A549 (cell line): ENCODE data around the gene LIMCH1. TPM values are rescaled to one million over a fixed set of nuclear protein-coding genes. Genes with fewer than 3 reads are reported as not detected.
A peak's percentile ranks its signal among the peaks of the same experiment; 100 is the strongest.

Experiments used
- ATAC-seq, 2 experiments: fragments of 200-7000 bp in 1 of 2; fragments of >200 bp in 1 of 2; cut with Nextera tagmentation in 1 of 2; cut with Tn5 transposase in 1 of 2; 3 replicates each; pipeline versions ENCODE4 v1.8.0 to v1.9.1; 2018 to 2020; ENCODE audit warnings: mild to moderate bottlenecking in 1 of 2, moderate library complexity in 1 of 2
- CTCF ChIA-PET: fragments of 300-600 bp; sonication (Branson Sonifier 250); formaldehyde crosslinking; extraction: SDS; loops from one replicate; lab custom pipeline; 2021; ENCODE audit warnings: antibody characterized with exemption, inconsistent platforms; lab: Yijun Ruan, JAX
- POLR2A ChIA-PET: fragments of 350-600 bp; formaldehyde crosslinking; extraction: SDS; loops from one replicate; lab custom pipeline; 2021; ENCODE audit warnings: antibody characterized with exemption, inconsistent platforms; lab: Yijun Ruan, JAX
- DNase-seq, 2 experiments: peaks; one replicate each; pipeline versions ENCODE4 v3.0.0 to v3.0.0-alpha.2; 2011 to 2016; ENCODE audit warnings: low read depth in 1 of 2, low spot score in 1 of 2
- FAIRE-seq: peaks from 2 replicates; lab custom pipeline; 2011; peaks lifted over from hg19 to GRCh38; lab: Jason Lieb, UNC
- H3K27ac ChIP-seq, 2 experiments: fragments of >200 bp; sonication (Bioruptor Twin); formaldehyde crosslinking; 3 replicates each; pipeline ENCODE4 v1.5.1; 2016 to 2017
- H3K4me1 ChIP-seq: fragments of >200 bp; sonication (Bioruptor Twin); formaldehyde crosslinking; 3 replicates; pipeline ENCODE4 v1.6.1; 2016
- H3K4me2 ChIP-seq: fragments of >200 bp; sonication (Bioruptor Twin); formaldehyde crosslinking; 3 replicates; pipeline ENCODE4 v1.6.1; 2016
- H3K4me3 ChIP-seq: fragments of >200 bp; sonication (Bioruptor Twin); formaldehyde crosslinking; 3 replicates; pipeline ENCODE4 v1.5.1; 2016
- H3K9me3 ChIP-seq: fragments of >200 bp; sonication (Bioruptor Twin); formaldehyde crosslinking; 3 replicates; pipeline ENCODE4 v1.6.1; 2016
- CEBPB ChIP-seq, 2 experiments: fragments of >200 bp in 1 of 2; sonication (Bioruptor Twin) in 1 of 2; formaldehyde crosslinking in 1 of 2; IDR thresholded peaks; 2 replicates each; pipeline ENCODE4 v1.6.1; 2012 to 2016
- EP300 ChIP-seq, 2 experiments: fragments of >200 bp; sonication (Bioruptor Twin); formaldehyde crosslinking; IDR thresholded peaks; 2 replicates in 1 of 2; 3 replicates in 1 of 2; pipeline ENCODE4 v1.6.1; 2016 to 2017
- ESRRA ChIP-seq: fragments of 150-350 bp; IDR thresholded peaks from 2 replicates; pipeline ENCODE4 v1.6.1; 2014; ENCODE audit warnings: mild to moderate bottlenecking, low read length, borderline replicate concordance
- FOSB ChIP-seq: fragments of 250-450 bp; sonication (Bioruptor Pico); IDR thresholded peaks from 2 replicates; pipeline ENCODE4 v1.5.0; 2020; ENCODE audit warnings: mild to moderate bottlenecking, moderate library complexity
- FOSL2 ChIP-seq, 2 experiments: fragments of 450-650 bp in 1 of 2; fragments of >200 bp in 1 of 2; sonication (Bioruptor Twin) in 1 of 2; formaldehyde crosslinking; IDR thresholded peaks; 2 replicates each; pipeline versions ENCODE4 v1.5.0 to v1.6.1; 2016 to 2020; ENCODE audit warnings: mild to moderate bottlenecking in 1 of 2, moderate library complexity in 1 of 2
- FOXS1 ChIP-seq: fragments of 250-450 bp; sonication (Bioruptor Pico); IDR thresholded peaks from 2 replicates; pipeline ENCODE4 v1.5.0; 2020; ENCODE audit warnings: mild to moderate bottlenecking, moderate library complexity
- GATA3 ChIP-seq: IDR thresholded peaks from 2 replicates; pipeline ENCODE4 v1.6.1; 2012; ENCODE audit warnings: borderline replicate concordance
- HDAC2 ChIP-seq: fragments of 200-600 bp; sonication (generic); IDR thresholded peaks from 2 replicates; pipeline ENCODE4 v1.6.1; 2016
- HOXB13 ChIP-seq: fragments of 250-450 bp; sonication (Bioruptor Pico); IDR thresholded peaks from 2 replicates; pipeline ENCODE4 v1.5.0; 2020; ENCODE audit warnings: low read depth, mild to moderate bottlenecking, moderate library complexity
- JUNB ChIP-seq: fragments of >200 bp; sonication (Bioruptor Twin); formaldehyde crosslinking; IDR thresholded peaks from 2 replicates; pipeline ENCODE4 v1.6.1; 2016
- MAFK ChIP-seq: fragments of 450-650 bp; IDR thresholded peaks from 2 replicates; pipeline ENCODE4 v1.6.1; 2014; ENCODE audit not compliant: partially characterized antibody
- PBX3 ChIP-seq: IDR thresholded peaks from 2 replicates; pipeline ENCODE4 v1.6.1; 2012
- POLR2A ChIP-seq: IDR thresholded peaks from 2 replicates; pipeline ENCODE4 v1.6.1; 2012; ENCODE audit warnings: mild to moderate bottlenecking, low read length
- RCOR1 ChIP-seq: fragments of 150-350 bp; IDR thresholded peaks from 2 replicates; pipeline ENCODE4 v1.6.1; 2014; ENCODE audit warnings: antibody characterized with exemption, low read length, low read depth
- REST ChIP-seq: fragments of 200-600 bp; sonication (generic); IDR thresholded peaks from 2 replicates; pipeline ENCODE4 v1.6.1; 2016; ENCODE audit warnings: antibody characterized with exemption, mild to moderate bottlenecking, moderate library complexity
- RFX5 ChIP-seq: fragments of 450-650 bp; IDR thresholded peaks from 2 replicates; pipeline ENCODE4 v1.7.1; 2014; ENCODE audit warnings: antibody characterized with exemption, mild to moderate bottlenecking, moderate library complexity
- TFCP2L1 ChIP-seq: fragments of 250-450 bp; sonication (Bioruptor Pico); IDR thresholded peaks from 2 replicates; pipeline ENCODE4 v1.5.0; 2021; ENCODE audit warnings: mild to moderate bottlenecking
- USF2 ChIP-seq: fragments of 450-650 bp; IDR thresholded peaks from 2 replicates; pipeline ENCODE4 v1.6.1; 2014; ENCODE audit warnings: antibody characterized with exemption
- ZFP36 ChIP-seq: fragments of 450-650 bp; IDR thresholded peaks from 2 replicates; pipeline ENCODE4 v1.6.1; 2014; ENCODE audit warnings: borderline replicate concordance; ENCODE audit not compliant: partially characterized antibody
- WGBS: methylation state at CpG from one replicate; pipeline ENCODE4 v1.1.6; 2017; ENCODE audit errors: missing lambda C conversion rate; 5-methylcytosine and 5-hydroxymethylcytosine counted together
- polyA plus RNA-seq, 4 experiments: library from polyadenylated mRNA; depleted of rRNA in 3 of 4; stranded (reverse); fragments of >200 nt; fragmentation: RNase III in 1 of 4; extraction: RNeasy Plus Mini Kit Qiagen cat#74134 plus additional on column Dnase treatment in 1 of 4; gene quantifications; 2 replicates in 3 of 4; 3 replicates in 1 of 4; pipeline ENCODE4 v1.2.3, GENCODE V29; 2011 to 2017
- TF ChIP-seq, protein P1 (sequence below): fragments of 150-350 bp; IDR thresholded peaks from 2 replicates; pipeline ENCODE4 v1.6.1; 2014; ENCODE audit warnings: low read depth, mild to moderate bottlenecking, low read length
- TF ChIP-seq, protein P2 (sequence below): fragments of >200 bp; sonication (Bioruptor Twin); formaldehyde crosslinking; IDR thresholded peaks from 2 replicates; pipeline ENCODE4 v1.6.1; 2016

Gene LIMCH1
- polyA plus RNA-seq, 2 of the 4 experiments (the other 2 are of a cell fraction): 52.9 to 88.9 TPM

DNA sequence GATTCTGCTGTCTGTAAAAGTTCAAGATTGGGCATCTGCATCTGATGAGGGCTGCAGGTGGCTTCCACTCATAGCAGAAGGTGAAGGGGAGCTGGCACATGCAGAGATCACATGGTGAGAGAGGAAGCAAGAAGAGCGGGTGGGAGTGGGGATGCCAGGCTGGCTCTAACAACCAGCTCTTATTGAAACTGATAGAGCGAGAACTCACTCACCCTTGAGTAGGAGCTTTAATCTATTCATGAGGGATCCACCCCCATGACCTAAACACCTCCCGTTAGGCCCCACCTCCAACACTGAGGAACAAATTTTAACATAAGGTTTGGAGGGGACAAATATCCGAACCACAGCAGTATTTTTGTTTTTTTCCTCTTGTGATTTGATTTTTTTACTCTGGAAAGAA, 164.8 kb downstream of the LIMCH1 start:
- 64% methylated on average over 4 of the region's 4 CpGs for WGBS
- Histone ChIP-seq H3K4me1 (peaks cover 11% of the 10 kb centered on the region; the same call in 1 of the 3 replicates), H3K4me3 (no peak overlapping the region), H3K4me2 (no peak overlapping the region), H3K9me3 (no peaks in the 10 kb centered on the region), H3K27ac (no peak overlapping the region)
- ATAC-seq (peak in 1 of 2 experiments; percentile 52; a peak in 3 of 6 replicates), FAIRE-seq (no peak), DNase-seq (no peak)
- ChIA-PET POLR2A (no interaction called here), CTCF (interaction anchor here (0.7 to 1.6 kb wide), 2 partner anchors 9 to 25 kb away, joined by 3 read pairs; no protein-coding TSS in a partner anchor)
- no peak for TF ChIP-seq HDAC2
- TF ChIP-seq, protein P1, sequence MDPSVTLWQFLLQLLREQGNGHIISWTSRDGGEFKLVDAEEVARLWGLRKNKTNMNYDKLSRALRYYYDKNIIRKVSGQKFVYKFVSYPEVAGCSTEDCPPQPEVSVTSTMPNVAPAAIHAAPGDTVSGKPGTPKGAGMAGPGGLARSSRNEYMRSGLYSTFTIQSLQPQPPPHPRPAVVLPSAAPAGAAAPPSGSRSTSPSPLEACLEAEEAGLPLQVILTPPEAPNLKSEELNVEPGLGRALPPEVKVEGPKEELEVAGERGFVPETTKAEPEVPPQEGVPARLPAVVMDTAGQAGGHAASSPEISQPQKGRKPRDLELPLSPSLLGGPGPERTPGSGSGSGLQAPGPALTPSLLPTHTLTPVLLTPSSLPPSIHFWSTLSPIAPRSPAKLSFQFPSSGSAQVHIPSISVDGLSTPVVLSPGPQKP: no peak
- TF ChIP-seq RCOR1: no peak
- TF ChIP-seq, protein P2, sequence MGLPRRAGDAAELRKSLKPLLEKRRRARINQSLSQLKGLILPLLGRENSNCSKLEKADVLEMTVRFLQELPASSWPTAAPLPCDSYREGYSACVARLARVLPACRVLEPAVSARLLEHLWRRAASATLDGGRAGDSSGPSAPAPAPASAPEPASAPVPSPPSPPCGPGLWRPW: no peak
- no peak for TF ChIP-seq ZFP36
- TF ChIP-seq FOXS1 (CRISPR knock-in tag): no peak
- TF ChIP-seq FOSL2 (IDR thresholded peaks at IDR 0.05): no peak
- TF ChIP-seq FOSL2 (CRISPR knock-in tag; IDR thresholded peaks at IDR 0.05): no peak
- no peak for TF ChIP-seq USF2
- TF ChIP-seq ESRRA: no peak
- TF ChIP-seq REST: no peak
- no peak for TF ChIP-seq GATA3
- no peak for TF ChIP-seq EP300 (IDR thresholded peaks at IDR 0.05)
- no peak for TF ChIP-seq TFCP2L1 (CRISPR knock-in tag)
- no peak for TF ChIP-seq POLR2A
- no peak for TF ChIP-seq JUNB
- no peak for TF ChIP-seq CEBPB (IDR thresholded peaks at IDR 0.05)
- TF ChIP-seq FOSB: no peak
- no peak for TF ChIP-seq RFX5
- TF ChIP-seq HOXB13 (CRISPR knock-in tag): no peak

GRCh38 chr4:41703785-41704184, 165.8 kb downstream of the LIMCH1 start:
- Histone ChIP-seq H3K4me1 (peaks cover 16% of the 10 kb centered on the region), H3K4me2 (no peak overlapping the region), H3K9me3 (no peaks in the 10 kb centered on the region), H3K4me3 (no peak overlapping the region), H3K27ac (no peak overlapping the region)
- ATAC-seq (no peak), DNase-seq (no peak), FAIRE-seq (no peak)
- POLR2A ChIA-PET: no interaction called here
- TF ChIP-seq POLR2A (no peak), PBX3 (no peak), MAFK (no peak), GATA3 (no peak), FOSB (no peak)
- whole genome bisulfite sequencing: 45% methylated on average over 3 of the region's 3 CpGs
- CTCF ChIA-PET: no interaction called here
